LNCaP clone FGC (cell line): ENCODE measurements around the gene KLHL8.

ENCODE experiments used
- DNase-seq: peaks from one replicate; pipeline ENCODE4 v3.0.0-alpha.2; 2011; ENCODE audit warnings: low read depth
- H3K4me3 ChIP-seq: 2 replicates; pipeline ENCODE4 v1.5.1; 2011; ENCODE audit warnings: mild to moderate bottlenecking, low read depth, low read length, control low read depth
- TF ChIP-seq, protein P1 (sequence below): IDR thresholded peaks from 2 replicates; pipeline ENCODE4 v1.5.1; 2012; ENCODE audit warnings: mild to moderate bottlenecking; ENCODE audit not compliant: control insufficient read depth, insufficient read depth; ENCODE audit errors: extremely low read depth

The KLHL8 gene

DNA sequence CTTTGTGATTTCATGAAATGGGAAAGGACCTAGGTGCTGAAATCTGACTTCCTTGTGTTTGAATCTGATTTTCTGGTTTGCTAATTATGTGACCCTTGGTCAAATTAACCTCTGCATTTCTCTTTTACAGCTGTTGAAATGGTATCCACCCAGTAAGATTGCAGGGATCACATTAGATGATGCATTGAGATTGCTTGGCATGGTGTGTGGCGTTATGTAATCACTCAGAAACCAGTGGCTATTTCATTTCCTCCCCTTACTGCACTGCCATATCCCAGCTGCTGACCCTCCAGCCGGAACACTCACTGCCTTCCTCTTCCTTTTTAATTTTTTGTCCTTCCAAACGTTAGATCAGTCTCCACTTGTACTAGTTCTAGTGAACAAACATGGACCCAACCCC is 79.0 kb downstream of the KLHL8 start:
- no peak overlapping the region for H3K4me3 ChIP-seq
- DNase-seq = no peak
- TF ChIP-seq, protein P1, sequence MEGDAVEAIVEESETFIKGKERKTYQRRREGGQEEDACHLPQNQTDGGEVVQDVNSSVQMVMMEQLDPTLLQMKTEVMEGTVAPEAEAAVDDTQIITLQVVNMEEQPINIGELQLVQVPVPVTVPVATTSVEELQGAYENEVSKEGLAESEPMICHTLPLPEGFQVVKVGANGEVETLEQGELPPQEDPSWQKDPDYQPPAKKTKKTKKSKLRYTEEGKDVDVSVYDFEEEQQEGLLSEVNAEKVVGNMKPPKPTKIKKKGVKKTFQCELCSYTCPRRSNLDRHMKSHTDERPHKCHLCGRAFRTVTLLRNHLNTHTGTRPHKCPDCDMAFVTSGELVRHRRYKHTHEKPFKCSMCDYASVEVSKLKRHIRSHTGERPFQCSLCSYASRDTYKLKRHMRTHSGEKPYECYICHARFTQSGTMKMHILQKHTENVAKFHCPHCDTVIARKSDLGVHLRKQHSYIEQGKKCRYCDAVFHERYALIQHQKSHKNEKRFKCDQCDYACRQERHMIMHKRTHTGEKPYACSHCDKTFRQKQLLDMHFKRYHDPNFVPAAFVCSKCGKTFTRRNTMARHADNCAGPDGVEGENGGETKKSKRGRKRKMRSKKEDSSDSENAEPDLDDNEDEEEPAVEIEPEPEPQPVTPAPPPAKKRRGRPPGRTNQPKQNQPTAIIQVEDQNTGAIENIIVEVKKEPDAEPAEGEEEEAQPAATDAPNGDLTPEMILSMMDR = no peak

DNA sequence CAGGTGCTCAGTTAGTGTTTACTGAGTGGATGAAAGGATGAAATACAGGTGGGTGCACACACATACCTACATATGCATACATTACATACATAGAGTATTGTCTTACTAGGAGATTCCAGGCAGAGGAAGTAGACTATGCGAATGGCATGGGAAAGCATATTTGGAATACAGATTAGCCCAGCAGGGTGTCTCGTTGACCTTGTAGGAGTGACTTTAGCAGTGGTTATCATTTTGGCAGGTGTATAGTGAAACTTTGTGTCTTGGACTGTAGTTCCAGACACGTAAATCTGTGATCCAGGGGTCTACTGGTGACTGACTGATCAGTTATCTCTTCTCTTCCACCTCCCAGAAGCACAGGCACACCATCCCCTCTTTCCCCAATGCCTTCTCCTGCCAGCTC is 86.3 kb downstream of the KLHL8 start:
- no peak for DNase-seq
- H3K4me3 ChIP-seq = no peak overlapping the region
- TF ChIP-seq, protein P1 = no peak

DNA sequence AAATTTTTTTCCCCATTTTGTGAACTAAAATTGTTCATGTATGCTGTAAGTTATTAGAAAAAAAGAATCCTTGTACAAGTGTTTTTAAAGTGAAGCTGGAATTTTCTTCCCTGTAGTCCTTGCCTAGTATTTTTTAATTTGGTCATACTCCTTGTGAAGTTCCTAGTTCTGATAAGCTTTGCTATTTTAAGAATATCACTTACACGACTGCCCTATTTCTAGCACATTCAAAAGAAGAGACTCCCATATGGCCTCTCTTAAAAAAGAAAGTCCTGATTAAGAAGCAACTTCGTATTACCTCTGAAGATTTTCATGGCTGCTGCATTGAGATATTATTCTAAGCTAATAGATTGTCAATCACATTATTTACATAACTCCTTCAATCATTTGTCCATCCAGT is 87.2 kb downstream of the KLHL8 start:
- TF ChIP-seq, protein P1 = no peak
- no peak overlapping the region for H3K4me3 ChIP-seq

DNA sequence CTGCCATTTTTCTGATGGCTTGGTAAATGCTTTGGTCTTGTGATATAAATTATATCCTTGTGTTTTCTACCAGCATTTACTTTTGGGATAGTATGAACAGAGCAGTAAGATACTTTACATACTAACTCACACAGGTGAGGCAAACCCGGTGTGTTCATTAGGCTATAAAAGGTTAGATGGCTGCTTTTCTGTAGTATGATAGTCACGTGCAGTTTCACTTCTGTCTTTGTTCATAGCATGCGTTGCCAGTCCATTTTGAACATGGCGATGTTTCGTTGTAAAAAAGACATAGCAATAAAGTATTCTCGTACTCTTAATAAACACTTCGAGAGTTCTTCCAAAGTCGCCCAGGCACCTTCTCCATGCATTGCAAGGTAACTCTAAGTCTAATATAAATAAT is 88.4 kb downstream of the KLHL8 start:
- TF ChIP-seq, protein P1 = no peak
- no peak for DNase-seq
- no peak overlapping the region for H3K4me3 ChIP-seq

More for the DNA sequence above, 87.2 kb downstream of the KLHL8 start:
- no peak for DNase-seq

DNA sequence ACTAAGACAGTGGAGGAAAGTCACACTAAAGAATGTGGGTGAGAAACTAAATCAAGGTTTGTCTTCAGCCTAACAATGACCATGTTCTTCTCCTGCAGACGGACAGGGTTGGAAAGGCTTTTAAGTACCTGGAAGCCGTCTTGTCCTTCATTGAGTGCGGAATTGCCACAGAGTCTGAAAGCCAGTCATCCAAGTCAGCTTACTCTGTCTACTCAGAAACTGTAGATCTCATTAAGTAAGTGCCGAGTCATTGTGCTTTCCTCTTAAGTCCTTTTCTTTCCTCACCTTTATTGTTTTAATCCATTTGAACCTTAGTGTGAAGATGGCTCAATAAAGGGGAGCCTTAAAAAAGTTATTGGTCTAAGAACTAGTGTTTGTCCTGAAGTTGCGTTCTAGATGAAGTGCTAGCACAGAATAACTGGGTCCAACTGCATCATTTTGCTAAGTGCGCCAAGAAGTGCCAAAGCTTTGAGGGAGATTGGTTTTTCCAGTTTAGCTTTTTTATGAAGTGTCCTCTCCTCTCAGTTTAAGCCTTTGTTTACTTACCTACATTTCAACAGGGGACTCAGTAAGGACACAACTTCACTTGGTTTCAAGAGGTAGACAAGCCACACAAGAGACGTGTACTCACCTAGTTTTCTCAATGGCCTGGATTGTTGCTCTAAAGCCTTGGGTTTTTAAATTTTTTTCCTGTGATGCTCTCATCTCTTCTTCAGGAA is 89.3 kb downstream of the KLHL8 start:
- no peak overlapping the region for H3K4me3 ChIP-seq
- no peak for DNase-seq
- TF ChIP-seq, protein P1 = no peak

DNA sequence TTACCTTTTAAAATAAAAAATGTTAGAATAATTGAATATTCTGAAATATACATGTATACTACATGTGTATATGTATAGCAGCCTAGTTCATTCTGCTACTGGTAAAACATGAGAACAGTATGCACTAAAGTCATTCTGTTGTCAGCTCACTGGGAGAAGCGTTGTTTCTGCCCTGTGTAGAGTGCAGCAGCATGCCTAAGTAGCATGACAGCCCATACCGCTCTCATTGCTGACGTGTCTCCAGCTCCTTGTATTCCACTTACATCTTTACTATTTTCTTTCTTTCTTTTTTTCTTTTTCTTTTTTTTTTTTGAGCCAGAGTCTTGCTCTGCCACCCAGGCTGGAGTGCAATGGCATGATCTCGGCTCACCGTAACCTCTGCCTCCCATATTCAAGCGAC is 90.7 kb downstream of the KLHL8 start:
- DNase-seq = no peak
- TF ChIP-seq, protein P1 = no peak

More for the DNA sequence above, 90.7 kb downstream of the KLHL8 start:
- no peak overlapping the region for H3K4me3 ChIP-seq
